Measurements from ENCODE around the gene MAP2K5. TPM values are rescaled to one million over a fixed set of nuclear protein-coding genes. Genes with fewer than 3 reads are reported as not detected.
A peak's percentile ranks its signal among the peaks of the same experiment; 100 is the strongest.
"Not testable (repeated sequence)": the region's sequence is repeated elsewhere in the genome, so short reads cannot be mapped to it uniquely, and the experiment has no call there.

Gene MAP2K5
- total RNA-seq, 1 donor from 2014 or later: 19.6 TPM

- no peaks in the 10 kb centered on the region for H3K9me3 Mint-ChIP-seq
- no peak for TF ChIP-seq CTCF (conservative IDR thresholded peaks at IDR 0.05)
- no peaks in the 10 kb centered on the region for H3K27me3 Mint-ChIP-seq (ENCODE audit: low read depth)
- DNase-seq (ENCODE audit: low read depth, low spot score): no peak
- no peak overlapping the region for H3K4me3 Mint-ChIP-seq
- H3K27ac Mint-ChIP-seq (ENCODE audit: unreplicated experiment): no peak overlapping the region
- H3K4me1 Mint-ChIP-seq: peaks cover 17% of the 10 kb centered on the region
- H3K36me3 Mint-ChIP-seq (ENCODE audit: low read depth): no peaks in the 10 kb centered on the region
These were observed 66.1 kb downstream of the MAP2K5 start for GRCh38 chr15:67608638-67608959.

- Mint-ChIP-seq H3K27me3 (ENCODE audit: low read depth) (no peaks in the 10 kb centered on the region), H3K27ac (ENCODE audit: unreplicated experiment) (no peak overlapping the region), H3K36me3 (ENCODE audit: low read depth) (no peaks in the 10 kb centered on the region), H3K4me1 (peaks cover 15% of the 10 kb centered on the region), H3K4me3 (no peak overlapping the region), H3K9me3 (no peaks in the 10 kb centered on the region)
- no peak for DNase-seq (ENCODE audit: low read depth, low spot score)
- TF ChIP-seq CTCF (conservative IDR thresholded peaks at IDR 0.05): no peak
These were observed 69.2 kb downstream of the MAP2K5 start for GRCh38 chr15:67611370-67612369.

- Mint-ChIP-seq H3K9me3 (no peaks in the 10 kb centered on the region), H3K4me1 (peaks cover 11% of the 10 kb centered on the region), H3K36me3 (ENCODE audit: low read depth) (no peaks in the 10 kb centered on the region), H3K4me3 (no peak overlapping the region), H3K27me3 (ENCODE audit: low read depth) (no peaks in the 10 kb centered on the region), H3K27ac (ENCODE audit: unreplicated experiment) (no peak overlapping the region)
- TF ChIP-seq CTCF (conservative IDR thresholded peaks at IDR 0.05): no peak
- DNase-seq (ENCODE audit: low read depth, low spot score): no peak
These were observed 70.7 kb downstream of the MAP2K5 start for GRCh38 chr15:67613211-67613610.

GRCh38 chr15:67613708-67614107 lies 71.2 kb downstream of the MAP2K5 start:
- peak; percentile 47 for TF ChIP-seq CTCF (conservative IDR thresholded peaks at IDR 0.05)
- H3K27ac Mint-ChIP-seq (ENCODE audit: unreplicated experiment): no peak overlapping the region
- no peaks in the 10 kb centered on the region for H3K9me3 Mint-ChIP-seq
- H3K27me3 Mint-ChIP-seq (ENCODE audit: low read depth): no peaks in the 10 kb centered on the region
- DNase-seq (ENCODE audit: low read depth, low spot score): no peak
- H3K4me1 Mint-ChIP-seq: peaks cover 6% of the 10 kb centered on the region
- no peak overlapping the region for H3K4me3 Mint-ChIP-seq
- H3K36me3 Mint-ChIP-seq (ENCODE audit: low read depth): no peaks in the 10 kb centered on the region

- H3K4me3 Mint-ChIP-seq; H3K27ac Mint-ChIP-seq (ENCODE audit: unreplicated experiment); H3K27me3 Mint-ChIP-seq (ENCODE audit: low read depth); H3K4me1 Mint-ChIP-seq; H3K9me3 Mint-ChIP-seq; DNase-seq (ENCODE audit: low read depth, low spot score); H3K36me3 Mint-ChIP-seq (ENCODE audit: low read depth): not testable (repeated sequence)
These were observed 72.6 kb downstream of the MAP2K5 start for GRCh38 chr15:67615131-67615534.

GRCh38 chr15:67618297-67618696 lies 75.8 kb downstream of the MAP2K5 start:
- Mint-ChIP-seq H3K4me1 (peaks cover 4% of the 10 kb centered on the region), H3K27me3 (ENCODE audit: low read depth) (no peaks in the 10 kb centered on the region), H3K4me3 (no peak overlapping the region), H3K36me3 (ENCODE audit: low read depth) (peaks cover 2% of the 10 kb centered on the region), H3K27ac (ENCODE audit: unreplicated experiment) (no peak overlapping the region), H3K9me3 (no peaks in the 10 kb centered on the region)
- no peak for TF ChIP-seq CTCF (conservative IDR thresholded peaks at IDR 0.05)
- DNase-seq (ENCODE audit: low read depth, low spot score): no peak

All from neural crest cell (in vitro differentiated cells).